Kidney capillary endothelial cell (primary cell): ENCODE results near the gene GRIN2C.
A peak's percentile ranks its signal among the peaks of the same experiment; 100 is the strongest.

Experiments used
- DNase-seq: peaks from one replicate; pipeline ENCODE4 v3.0.0-alpha.2; 2018; ENCODE audit warnings: low spot score

GRIN2C gene

GRCh38 chr17:74799097-74799496 is 60.6 kb downstream of the GRIN2C start:
- no peak for DNase-seq

GRCh38 chr17:74798239-74798707 is 61.4 kb downstream of the GRIN2C start:
- peak; percentile 42 for DNase-seq

DNA sequence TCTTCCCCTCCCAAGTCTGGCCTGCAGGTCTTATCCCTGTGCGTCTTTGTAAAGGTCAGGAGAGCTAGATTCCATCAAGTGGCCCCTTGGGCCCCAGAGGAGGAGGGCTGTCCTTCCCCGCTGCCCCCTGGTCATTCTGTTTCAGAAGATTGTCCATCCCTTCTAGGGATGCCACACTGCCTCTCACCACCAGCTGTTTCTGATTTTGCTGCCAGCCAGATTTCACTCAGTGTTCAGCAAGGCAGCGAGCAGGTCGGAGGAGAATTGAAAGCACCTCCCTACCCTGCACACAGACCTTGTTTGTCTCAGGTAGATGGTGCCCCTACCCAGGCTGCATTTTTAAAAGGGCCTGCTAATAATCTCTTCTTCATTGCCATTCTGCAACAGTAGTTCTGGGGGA is 61.9 kb downstream of the GRIN2C start:
- no peak for DNase-seq

GRCh38 chr17:74796866-74797265 is 62.8 kb downstream of the GRIN2C start:
- no peak for DNase-seq

GRCh38 chr17:74796211-74796610 is 63.5 kb downstream of the GRIN2C start:
- DNase-seq: no peak

GRCh38 chr17:74795327-74796020 is 64.2 kb downstream of the GRIN2C start:
- no peak for DNase-seq

- DNase-seq: no peak
These were observed 67.0 kb downstream of the GRIN2C start for GRCh38 chr17:74792586-74793105.
